HG02610 (cell line): Measurements from ENCODE around the gene HOXC12.

Experiments used
- ATAC-seq: cut with Tn5 transposase; IDR thresholded peaks from one replicate; pipeline ENCODE4 v1.9.1; 2021; ENCODE audit warnings: mild to moderate bottlenecking, moderate library complexity; ENCODE audit not compliant: unreplicated experiment

The HOXC12 gene

DNA sequence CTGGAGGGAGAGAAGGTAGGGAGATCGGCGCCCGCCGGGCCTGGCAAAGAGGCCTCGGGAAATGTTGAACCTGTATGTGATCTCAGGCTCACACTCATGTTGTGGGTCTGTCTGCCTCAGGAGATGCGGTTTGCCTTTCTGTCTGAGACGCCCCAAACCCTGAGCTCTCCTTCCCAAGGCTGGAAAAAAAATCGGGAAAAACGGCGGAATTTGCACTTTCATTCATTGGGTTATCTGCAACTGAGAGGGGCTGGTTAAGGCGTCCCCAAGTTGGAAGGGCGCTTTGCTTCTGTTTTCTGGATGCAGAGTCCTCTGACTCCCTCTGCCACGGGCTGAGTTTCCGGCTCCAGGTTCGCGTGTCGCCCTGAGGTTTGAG lies 40.3 kb downstream of the HOXC12 start:
- no peak for ATAC-seq

DNA sequence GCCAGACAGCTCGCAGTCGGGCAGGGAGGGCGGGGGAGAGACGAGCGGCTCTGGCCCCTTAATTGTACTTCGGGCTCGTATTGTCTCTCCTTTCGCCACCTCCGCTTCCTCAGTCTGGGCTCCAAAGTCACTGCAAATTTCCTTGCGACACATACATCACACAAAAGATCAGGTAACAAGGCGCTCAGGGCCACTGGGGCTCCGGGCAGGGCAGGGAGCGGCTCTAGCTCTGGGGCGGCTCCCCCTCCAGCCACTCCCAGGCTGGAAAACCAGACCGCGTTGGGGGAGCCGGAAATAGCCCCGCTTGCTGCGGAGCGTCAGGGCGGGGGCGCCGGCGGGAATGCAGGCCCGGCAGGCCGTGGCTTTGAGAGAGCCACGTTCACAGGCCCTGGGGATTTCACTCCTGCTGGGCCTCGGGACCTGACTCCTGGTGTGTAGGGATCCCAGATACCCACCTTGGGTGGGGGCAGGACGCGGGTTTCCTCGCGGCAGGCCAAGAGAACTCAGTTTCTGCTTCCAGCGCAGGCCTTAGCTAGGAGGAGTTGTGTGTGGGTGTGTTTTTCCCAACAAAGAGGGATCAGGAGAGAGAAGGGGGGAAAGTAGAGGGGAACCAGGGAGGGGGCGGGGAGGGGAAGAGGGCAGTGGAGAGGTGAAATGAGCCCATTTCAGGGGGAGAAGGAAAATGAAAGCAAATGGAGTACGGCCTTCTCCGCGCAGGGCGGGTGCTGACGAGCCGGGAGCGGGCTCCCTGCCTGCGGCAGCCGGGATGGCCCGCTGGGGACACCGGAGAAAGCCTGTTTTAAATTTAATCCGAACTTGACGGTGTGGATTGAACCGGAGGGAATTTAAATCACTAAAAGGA lies 40.9 kb downstream of the HOXC12 start:
- ATAC-seq, result no peak

DNA sequence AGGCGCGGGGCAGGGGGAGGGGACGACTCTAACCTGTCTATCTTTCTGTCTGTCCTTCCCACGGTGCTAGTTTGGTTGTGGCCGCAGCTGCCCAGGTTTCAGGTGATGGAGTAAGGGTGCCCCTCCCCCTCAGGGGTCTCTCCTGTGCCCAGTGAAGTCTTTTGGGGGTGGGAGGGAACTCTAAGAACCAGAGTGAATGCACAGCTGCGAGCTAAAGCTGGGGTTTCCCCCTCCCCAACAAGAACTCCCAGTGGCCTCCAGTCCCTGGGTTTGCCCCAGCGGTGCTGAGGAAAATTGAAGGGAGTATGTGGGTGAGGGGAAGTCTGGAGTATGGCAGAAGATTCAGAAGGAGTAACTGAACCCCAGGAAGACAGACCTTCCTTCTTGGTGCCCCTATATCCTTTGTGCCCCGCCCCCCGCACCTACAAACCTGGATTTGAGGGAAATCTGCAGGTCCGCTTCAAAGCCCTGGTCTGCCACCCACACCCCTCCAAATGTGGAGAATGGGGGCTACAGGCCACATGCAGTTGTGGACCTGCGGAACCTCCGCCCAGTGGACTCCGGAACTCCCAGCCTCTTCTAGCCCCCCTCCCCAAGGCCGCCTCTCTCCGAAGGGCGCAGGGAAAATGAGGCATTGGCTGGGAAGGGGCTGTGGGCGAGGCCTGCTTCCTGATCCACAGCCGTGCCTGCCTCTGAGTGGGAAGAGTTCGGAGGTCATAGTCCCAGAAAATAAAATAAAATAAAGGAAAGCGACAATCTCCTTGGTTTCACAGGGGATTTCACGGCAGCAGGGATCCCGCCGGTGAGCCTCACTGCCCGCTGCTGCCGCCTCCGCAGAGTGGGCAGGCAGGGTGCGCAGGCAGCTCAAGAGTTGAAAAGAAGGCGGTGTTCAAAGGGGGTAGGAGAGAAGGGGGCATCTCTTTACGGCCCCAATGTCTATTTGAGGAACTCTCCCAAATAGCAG lies 41.8 kb downstream of the HOXC12 start:
- no peak for ATAC-seq

DNA sequence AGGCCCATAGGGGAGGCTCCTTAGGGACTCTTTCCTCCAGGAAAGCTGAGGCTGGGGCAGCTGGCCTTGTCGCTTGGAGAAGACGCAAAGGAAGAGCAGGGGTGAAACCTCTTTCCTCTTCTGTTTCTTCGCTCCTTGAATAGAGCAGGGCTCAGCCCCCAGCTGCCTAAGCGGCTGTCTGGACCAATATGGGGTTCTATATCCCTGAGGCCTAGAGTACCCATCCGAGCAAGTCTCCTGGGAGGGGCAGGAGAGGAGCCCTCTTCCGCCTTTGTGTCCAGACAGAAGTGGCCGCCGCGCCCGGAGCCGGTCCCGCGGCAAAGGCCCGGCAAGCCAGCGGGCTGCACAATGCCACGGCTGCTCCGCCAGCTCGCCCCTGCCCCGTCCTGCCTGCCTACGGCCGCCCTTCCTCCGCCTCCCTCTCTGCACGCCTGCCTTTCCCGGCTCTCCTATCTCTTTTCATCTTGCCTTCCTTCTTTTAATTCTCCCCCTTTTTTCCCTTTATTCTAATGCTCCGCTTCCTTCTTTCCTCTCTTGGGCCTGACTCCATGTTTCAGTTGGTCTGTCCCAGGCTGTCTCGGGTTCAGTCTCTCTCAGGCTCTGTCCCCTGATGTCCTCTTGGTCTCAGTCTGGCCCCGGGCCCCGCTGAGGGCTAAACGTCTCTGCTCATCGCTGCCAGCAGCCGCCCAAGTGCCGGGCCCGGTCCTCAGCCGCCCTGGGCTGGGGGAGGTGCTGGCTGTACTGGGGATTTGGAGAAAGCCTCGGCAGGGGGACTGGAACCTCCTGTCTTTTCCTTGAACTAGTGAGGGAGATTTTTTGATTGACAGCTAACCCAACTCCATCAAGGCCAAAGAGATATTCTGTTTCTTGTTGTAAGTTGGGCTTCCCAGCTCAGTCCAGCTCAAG lies 42.8 kb downstream of the HOXC12 start:
- no peak for ATAC-seq

DNA sequence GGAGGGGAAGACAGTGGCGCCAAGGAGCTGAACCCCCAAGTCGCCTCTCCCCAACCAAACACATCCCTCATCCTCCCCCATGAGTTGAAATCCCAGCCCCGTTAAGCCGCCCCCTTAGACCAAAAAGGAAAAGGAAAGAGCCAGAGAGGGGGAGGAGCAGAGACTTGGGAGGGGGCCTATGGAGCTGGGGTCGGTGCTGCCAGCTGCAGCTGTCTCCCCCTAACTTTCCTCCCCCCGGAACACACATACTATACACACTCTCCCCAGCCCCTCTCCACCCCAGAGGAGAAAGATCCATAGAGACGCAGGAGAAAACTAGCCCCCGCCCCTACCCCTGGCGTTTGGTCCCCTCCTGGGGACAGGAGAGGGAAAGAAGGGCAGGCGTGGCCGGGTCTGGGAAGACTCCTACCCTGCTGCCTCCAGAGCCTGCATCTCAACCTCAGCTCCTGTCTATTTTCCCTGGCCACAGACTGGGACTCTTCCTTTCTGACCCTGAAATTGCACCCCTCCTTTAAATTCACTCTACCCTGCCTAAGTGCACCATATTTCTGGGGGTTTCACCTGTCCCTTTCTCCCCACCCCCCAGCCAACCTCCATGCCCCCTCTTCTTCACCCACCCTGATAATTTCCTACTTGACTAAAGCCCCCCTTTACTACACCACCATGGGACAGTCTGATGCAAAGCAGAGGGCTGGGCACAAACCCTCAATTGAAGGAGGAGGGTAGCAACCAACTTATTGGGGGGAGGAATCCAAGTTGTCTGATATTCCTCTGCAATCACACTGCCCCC lies 43.6 kb downstream of the HOXC12 start:
- ATAC-seq, result no peak

DNA sequence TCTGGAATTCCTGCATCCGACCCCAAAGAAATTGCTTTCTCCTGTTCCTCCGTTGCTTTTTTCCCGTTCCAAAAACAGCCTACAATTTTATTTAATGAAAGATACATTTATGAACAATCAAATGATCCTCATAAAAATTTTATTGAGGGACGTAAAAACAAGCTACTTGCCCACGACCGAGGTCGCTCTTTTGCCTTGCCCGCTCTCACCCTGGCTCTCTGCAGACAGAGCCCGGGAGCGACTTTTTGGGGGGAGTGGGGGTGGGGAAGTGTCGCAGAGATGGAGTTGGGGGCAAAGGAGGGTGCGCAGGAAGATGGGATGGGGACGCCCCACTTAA lies 44.2 kb downstream of the HOXC12 start:
- no peak for ATAC-seq

DNA sequence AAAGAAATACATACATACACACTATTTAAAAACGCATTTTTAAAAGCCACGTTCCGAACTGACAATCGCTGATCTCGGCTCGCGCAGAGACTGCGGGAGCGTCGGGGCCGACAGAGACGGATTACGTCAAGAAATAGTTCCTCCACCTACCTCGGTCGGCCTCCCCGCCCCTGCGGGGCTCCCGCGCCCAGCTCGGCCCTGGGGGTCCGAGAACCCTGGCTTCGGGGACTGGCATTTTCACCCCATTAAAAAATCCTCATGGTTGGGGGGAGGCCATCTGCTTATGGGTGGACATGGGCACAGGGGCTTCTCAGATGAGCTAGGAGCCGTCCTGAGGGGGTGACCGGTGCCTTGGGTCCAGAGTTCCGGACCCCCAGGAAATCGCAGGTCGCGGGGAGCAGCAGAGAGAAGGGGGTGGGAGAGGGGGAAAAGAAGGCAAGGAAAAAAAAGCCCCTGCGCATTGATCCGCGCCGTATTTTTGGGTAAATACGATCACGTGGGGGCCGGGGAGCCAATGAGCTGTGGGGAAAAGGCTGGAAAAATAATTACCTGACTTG lies 44.9 kb downstream of the HOXC12 start:
- ATAC-seq, result no peak

DNA sequence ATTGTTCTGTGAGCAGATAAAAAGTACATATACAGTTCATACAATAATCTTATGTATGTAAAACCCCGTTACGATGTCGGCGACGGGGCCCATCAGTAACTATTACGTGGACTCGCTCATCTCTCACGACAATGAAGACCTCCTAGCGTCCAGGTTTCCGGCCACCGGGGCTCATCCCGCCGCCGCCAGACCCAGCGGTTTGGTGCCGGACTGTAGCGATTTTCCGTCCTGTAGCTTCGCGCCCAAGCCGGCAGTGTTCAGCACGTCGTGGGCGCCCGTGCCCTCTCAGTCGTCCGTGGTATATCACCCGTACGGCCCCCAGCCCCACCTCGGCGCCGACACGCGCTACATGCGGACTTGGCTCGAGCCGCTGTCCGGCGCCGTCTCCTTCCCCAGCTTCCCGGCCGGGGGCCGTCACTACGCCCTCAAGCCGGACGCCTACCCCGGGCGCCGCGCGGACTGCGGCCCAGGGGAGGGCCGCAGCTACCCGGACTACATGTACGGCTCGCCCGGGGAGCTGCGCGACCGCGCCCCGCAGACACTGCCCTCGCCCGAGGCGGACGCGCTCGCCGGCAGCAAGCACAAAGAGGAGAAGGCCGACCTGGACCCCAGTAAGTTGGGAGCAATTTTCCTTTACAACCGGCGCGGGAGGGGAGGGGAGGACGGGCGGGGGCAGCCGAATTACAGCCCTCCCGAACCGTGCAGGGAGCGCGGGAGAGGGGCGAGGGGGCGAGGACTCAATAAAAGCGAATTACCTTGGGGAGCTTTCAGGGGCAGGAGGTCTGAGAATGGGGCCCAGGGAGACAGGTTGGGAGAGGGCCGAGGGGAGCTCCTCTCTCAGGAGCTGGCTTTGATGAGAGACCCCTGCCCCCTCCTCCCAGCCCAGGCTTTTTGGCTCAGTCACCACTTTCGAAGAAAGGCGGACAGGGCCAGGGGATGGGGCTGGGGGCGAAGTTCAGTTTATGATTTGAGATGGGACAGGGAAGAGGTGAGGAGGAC lies 45.7 kb downstream of the HOXC12 start, which contains the start of gene HOXC9:
Gene HOXC9 (plus strand): TSS at position 46 of the 999 bp plus-strand sequence. CDS start 28 bp downstream, at position 74.
- no peak for ATAC-seq

DNA sequence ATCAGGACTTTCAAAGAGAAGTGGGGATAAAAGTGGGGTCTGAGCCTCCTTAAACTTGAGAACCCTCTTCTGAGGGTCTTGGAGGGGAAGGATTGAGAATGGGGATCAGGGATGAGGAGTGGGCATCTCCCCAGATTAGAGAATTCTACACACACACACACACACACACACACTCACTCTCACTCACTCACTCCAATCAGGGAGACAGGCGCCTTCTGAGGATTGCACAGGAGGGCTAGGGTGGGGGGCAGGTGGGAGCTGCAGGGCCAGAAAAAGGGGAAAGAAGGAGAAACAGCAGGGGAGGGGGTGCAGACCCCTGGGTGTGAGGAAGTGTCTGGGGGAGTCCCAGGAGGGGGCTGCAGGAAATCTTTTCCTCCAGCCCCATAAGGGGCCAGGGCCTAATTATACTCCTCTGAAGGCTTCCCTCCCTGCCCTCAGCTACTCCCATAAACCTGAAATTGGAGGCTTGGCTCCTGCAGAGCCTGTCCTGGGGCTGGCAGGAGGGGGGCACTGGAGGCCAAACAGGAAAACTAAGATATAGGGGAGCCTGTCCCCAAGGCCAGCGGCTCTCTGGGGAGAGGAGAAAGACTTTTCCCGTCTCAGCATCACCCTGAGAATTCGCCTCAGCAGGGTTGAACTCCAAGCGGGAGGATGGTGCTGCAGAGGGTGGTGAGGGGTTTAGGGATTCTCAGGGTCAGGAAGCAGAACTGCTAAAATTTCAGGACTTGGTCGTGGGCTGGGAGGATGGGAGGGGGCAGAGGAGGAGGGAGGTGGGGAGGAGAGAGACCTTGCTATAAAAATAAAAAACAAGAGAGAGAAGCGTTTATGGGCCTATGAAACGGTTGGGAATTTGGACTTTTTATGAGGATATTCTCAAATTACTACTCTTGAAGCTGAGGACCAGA lies 46.8 kb downstream of the HOXC12 start:
- no peak for ATAC-seq

DNA sequence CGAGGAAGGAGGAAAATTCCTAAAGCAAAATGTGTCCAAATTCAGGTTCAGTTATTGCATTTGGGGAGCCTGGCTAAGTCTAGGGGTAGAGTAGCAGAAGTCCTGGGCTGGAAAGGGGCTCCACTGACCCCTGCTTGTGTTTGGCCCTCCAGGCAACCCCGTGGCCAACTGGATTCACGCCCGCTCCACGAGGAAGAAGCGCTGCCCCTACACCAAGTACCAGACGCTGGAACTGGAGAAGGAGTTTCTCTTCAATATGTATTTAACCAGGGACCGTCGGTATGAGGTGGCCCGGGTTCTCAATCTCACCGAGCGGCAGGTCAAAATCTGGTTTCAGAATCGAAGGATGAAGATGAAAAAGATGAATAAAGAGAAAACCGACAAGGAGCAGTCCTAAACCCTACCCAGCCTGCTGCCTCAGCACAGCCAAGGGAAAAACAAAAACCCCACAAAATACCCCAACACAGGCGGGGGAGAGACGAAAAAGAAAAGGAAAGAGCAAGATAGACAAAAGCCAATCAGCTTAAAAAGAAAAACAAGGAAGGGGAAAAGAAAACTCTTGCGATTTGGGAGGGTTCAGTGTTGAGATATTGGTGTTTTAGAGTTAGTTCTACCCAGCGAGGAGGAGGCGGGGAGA lies 47.7 kb downstream of the HOXC12 start:
- ATAC-seq, result no peak

DNA sequence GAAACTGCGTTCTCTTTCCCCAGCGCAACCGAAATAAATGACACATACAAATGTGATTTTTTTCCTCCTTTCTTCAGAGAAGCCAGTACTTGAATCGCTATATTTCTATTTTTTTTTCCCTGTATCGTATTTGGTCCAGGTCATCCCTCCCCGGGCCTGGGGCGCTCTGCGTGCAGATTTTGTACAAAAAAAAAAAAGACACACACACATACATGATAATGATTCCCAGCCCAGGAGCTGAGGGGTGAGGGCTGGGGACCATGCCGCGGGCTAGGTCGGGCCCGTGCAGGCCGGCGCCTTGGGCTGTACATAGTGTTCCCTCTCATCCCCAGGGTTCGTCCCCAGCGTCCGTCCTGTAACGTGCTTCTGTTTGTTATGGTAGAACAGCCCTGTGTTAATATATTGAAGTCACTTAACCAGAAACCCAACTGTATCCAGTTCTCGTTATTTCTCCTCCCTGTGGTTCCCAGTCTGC lies 48.2 kb downstream of the HOXC12 start:
- ATAC-seq, result no peak

DNA sequence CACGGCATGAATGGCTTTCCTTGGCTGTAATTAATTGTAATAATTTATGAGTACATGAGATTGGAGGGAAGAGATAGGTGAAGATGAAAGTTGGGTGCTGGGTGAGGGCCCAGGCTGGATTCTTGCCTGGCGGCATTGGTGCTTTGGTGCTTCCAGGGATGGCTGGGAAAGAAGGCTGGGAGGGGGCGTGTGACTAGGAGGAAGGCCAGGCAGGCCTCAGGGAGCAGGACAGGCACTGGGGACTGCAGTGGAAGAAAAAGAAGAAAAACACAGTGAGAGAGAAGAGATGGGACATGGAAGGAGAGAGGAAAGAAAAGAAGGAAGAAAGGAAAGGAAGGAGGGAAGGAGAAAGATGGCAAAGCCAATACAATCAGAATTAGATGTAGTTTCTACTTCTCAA lies 48.9 kb downstream of the HOXC12 start:
- no peak for ATAC-seq

DNA sequence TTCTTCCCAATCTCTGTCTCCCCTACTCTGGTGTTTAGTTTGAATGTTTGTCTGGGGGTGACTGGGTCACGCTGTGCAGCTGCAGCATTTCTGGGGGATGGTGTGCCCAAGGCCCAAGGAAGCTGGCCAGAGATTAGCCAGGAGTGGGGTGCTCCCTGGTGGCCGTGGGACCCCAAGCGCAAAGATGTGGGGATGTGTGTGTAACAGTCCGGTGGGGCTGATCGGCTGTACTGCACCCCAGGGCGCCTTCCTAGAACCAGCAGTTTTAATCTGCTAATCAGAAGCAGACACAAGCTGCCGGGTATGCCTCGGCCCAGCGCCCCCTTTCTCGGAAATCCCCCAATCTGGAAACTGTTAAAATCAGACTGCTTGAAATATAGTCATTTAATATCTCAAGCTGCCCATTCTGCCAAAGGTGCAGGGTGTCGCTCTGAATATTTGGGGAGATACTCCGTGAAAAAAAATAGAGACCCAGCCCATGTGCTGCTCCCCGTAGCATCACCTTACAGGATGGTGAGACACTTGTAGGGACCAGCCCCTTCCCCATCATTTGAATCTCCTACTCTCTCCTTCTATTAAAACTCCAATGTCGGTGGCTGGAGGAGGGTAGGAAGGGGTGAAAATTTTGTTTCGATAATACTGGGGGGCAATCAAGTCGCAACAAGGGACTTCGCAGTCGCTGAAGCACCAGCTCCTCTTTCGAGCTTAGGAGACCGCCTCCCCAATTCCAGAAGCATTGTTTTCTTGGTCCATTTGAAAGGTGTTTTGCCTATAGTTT lies 49.5 kb downstream of the HOXC12 start:
- ATAC-seq, result no peak

DNA sequence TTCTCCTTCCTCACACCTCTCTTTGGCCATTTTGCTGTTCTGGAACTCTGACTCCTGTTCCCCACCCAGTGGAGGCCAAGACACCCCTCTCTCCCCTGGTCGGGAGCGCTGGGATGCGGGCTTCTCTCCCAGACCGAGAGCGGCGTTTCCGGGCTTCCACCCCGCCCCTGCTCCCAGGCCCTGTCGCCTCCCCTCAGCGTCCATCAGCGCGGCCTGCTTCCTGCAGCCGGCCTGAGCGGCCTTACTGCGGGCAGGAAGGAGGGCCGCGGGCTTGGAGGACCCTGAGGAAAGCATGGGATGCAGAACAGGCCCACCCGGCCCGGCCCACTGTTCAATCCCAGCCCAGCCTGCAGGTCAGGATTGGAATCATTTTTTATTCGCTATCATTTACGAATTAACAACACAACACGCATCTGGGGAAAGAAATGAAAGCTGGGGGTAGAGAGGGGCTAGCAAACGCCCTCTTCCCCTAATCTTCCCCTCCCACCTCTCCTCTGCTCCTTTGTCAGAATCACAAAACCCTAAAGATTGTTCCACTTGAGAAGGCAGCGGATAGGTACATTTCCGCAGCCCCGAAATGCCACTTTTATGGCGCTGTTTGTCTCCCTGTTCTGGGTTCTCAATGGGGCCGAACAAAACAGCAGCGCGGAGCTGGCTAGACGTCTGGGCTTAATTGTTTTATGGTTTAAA lies 50.3 kb downstream of the HOXC12 start:
- ATAC-seq, result no peak

DNA sequence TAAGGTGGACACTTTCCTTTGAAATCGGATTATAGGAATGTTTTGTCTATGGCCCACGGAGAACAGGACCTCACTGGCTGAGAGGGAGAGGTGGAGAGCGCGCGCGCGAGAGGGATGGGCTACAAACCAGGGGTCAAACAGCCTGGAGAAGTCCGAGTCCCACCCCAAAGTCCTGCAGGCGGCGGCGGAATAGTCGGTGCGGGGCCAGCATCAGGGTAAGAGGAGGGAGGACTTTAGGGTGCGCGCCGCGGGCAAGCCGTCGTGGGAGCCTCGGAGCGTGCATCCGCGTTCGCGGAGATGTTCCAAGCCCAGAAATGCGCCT lies 50.8 kb downstream of the HOXC12 start:
- ATAC-seq, result no peak
